Natural killer cell (primary cell): ENCODE results near the gene FOXE1. TPM values are rescaled to one million over a fixed set of nuclear protein-coding genes. Genes with fewer than 3 reads are reported as not detected.

Experiments
- ATAC-seq, 3 donors: fragments of 150-1000 bp in 2 of 3; fragments of 200-7000 bp in 1 of 3; cut with Tn5 transposase; 1 replicate in 1 of 3; 2 replicates in 2 of 3; pipeline ENCODE4 v1.10.0; 2021; ENCODE audit warnings: mild to moderate bottlenecking in 2 of 3, moderate library complexity in 2 of 3
- DNase-seq, 2 donors: peaks; one replicate each; pipeline versions ENCODE4 v3.0.0 to v3.0.0-alpha.2; 2013 to 2021; ENCODE audit warnings: mixed read lengths in 1 of 2
- H3K27ac ChIP-seq: one replicate; pipeline ENCODE4 v1.5.1; 2013; ENCODE audit warnings: mild to moderate bottlenecking, low read length
- H3K27me3 ChIP-seq: one replicate; pipeline ENCODE4 v1.6.1; 2013; ENCODE audit warnings: low read length; ENCODE audit not compliant: control insufficient read depth, insufficient read depth
- H3K36me3 ChIP-seq: one replicate; pipeline ENCODE4 v1.6.1; 2013; ENCODE audit warnings: low read length; ENCODE audit not compliant: control insufficient read depth, insufficient read depth
- H3K4me1 ChIP-seq: one replicate; pipeline ENCODE4 v1.6.1; 2013; ENCODE audit warnings: low read length; ENCODE audit not compliant: control insufficient read depth, insufficient read depth
- H3K4me3 ChIP-seq: one replicate; pipeline ENCODE4 v1.5.1; 2013; ENCODE audit warnings: low read length
- H3K9me3 ChIP-seq: one replicate; pipeline ENCODE4 v1.6.1; 2013; ENCODE audit warnings: low read length; ENCODE audit not compliant: control insufficient read depth, insufficient read depth
- H3K27ac Mint-ChIP-seq, 2 donors: one replicate each; pipeline ENCODE4 v1.8.0; 2022; ENCODE audit warnings: mild to moderate bottlenecking in 2 of 2, mixed read lengths in 2 of 2, moderate library complexity in 1 of 2
- H3K27me3 Mint-ChIP-seq, 2 donors: one replicate each; pipeline ENCODE4 v1.8.0; 2022; ENCODE audit warnings: low read depth in 2 of 2, mixed read lengths in 2 of 2
- H3K36me3 Mint-ChIP-seq: one replicate; pipeline ENCODE4 v1.8.0; 2022; ENCODE audit warnings: mixed read lengths
- H3K4me1 Mint-ChIP-seq, 2 donors: one replicate each; pipeline ENCODE4 v1.8.0; 2022; ENCODE audit warnings: mixed read lengths in 2 of 2
- H3K4me3 Mint-ChIP-seq: one replicate; pipeline ENCODE4 v1.8.0; 2022; ENCODE audit warnings: mild to moderate bottlenecking, moderate library complexity, mixed read lengths
- H3K9me3 Mint-ChIP-seq, 2 donors: one replicate each; pipeline ENCODE4 v1.8.0; 2022; ENCODE audit warnings: mixed read lengths in 2 of 2
- CTCF ChIP-seq: fragments of 200-600 bp; IDR thresholded peaks from one replicate; pipeline ENCODE4 v1.8.0; 2022; ENCODE audit warnings: antibody characterized with exemption
- WGBS: methylation state at CpG from one replicate; pipeline ENCODE4 v1.1.7; 2013; ENCODE audit warnings: missing lambda C conversion rate; ENCODE audit not compliant: insufficient coverage; 5-methylcytosine and 5-hydroxymethylcytosine counted together
- intact Hi-C: fragments of 100-400 bp; cut with micrococcal nuclease; formaldehyde crosslinking; loops from one replicate; pipeline ENCODE4 v1.14.2; 2022
- total RNA-seq, 4 donors: library from RNA; stranded (reverse); fragments of 120-200 nt in 1 of 4; gene quantifications; one replicate each; pipeline versions ENCODE4 v1.2.3 to v1.2.4, GENCODE V29; 2013 to 2022

The FOXE1 gene
- total RNA-seq, 3 donors from 2014 or later (not counting 1 experiment from before 2014, with no cell fraction given) = not detected

- H3K4me3 ChIP-seq = no peak overlapping the region
- peaks cover 30% of the 10 kb centered on the region for H3K27me3 ChIP-seq
- Mint-ChIP-seq H3K27me3 (peaks cover 45 to 75% of the 10 kb centered on the region in 2 donors), H3K27ac (no peak overlapping the region), H3K36me3 (no peaks in the 10 kb centered on the region), H3K9me3 (no peaks in the 10 kb centered on the region), H3K4me3 (no peak overlapping the region), H3K4me1 (no peaks in the 10 kb centered on the region)
- no peak for TF ChIP-seq CTCF
- H3K27ac ChIP-seq = no peak overlapping the region
- H3K4me1 ChIP-seq = no peaks in the 10 kb centered on the region
- intact Hi-C loops = no loop called here
- H3K9me3 ChIP-seq = no peaks in the 10 kb centered on the region
- ATAC-seq (no peak), DNase-seq (no peak)
- no peaks in the 10 kb centered on the region for H3K36me3 ChIP-seq
These were observed 12.5 kb upstream of the FOXE1 start for GRCh38 chr9:97840521-97840920.

- H3K4me3 Mint-ChIP-seq = no peak overlapping the region
- H3K9me3 ChIP-seq = no peaks in the 10 kb centered on the region
- ATAC-seq (no peak), DNase-seq (no peak)
- peaks cover 43 to 74% of the 10 kb centered on the region in 2 donors for H3K27me3 Mint-ChIP-seq
- peaks cover 45% of the 10 kb centered on the region for H3K27me3 ChIP-seq
- 83% methylated on average over 1 of the region's 2 CpGs for WGBS
- intact Hi-C loops = no loop called here
- H3K4me3 ChIP-seq = no peak overlapping the region
- no peaks in the 10 kb centered on the region for H3K9me3 Mint-ChIP-seq
- no peak overlapping the region for H3K27ac Mint-ChIP-seq
- H3K27ac ChIP-seq = no peak overlapping the region
- no peak for TF ChIP-seq CTCF
- no peaks in the 10 kb centered on the region for H3K36me3 Mint-ChIP-seq
- H3K36me3 ChIP-seq = no peaks in the 10 kb centered on the region
- H3K4me1 ChIP-seq = no peaks in the 10 kb centered on the region
- H3K4me1 Mint-ChIP-seq = peaks cover 0 to 4% of the 10 kb centered on the region in 2 donors
These were observed 10.1 kb upstream of the FOXE1 start for GRCh38 chr9:97842960-97843359.

GRCh38 chr9:97845130-97845529, 7.9 kb upstream of the FOXE1 start:
- H3K4me3 Mint-ChIP-seq = no peak overlapping the region
- H3K27ac ChIP-seq = no peak overlapping the region
- no peaks in the 10 kb centered on the region for H3K36me3 ChIP-seq
- no CpG with 5 or more reads among the region's 2 CpGs for WGBS
- no peak for DNase-seq
- no peak overlapping the region for H3K27ac Mint-ChIP-seq
- ATAC-seq = no peak
- H3K9me3 ChIP-seq = no peaks in the 10 kb centered on the region
- no peaks in the 10 kb centered on the region for H3K9me3 Mint-ChIP-seq
- peaks cover 56% of the 10 kb centered on the region for H3K27me3 ChIP-seq
- H3K4me1 ChIP-seq = peaks cover 14% of the 10 kb centered on the region
- no peak for TF ChIP-seq CTCF
- H3K4me1 Mint-ChIP-seq = peaks cover 0 to 10% of the 10 kb centered on the region in 2 donors
- intact Hi-C loops = no loop called here
- H3K36me3 Mint-ChIP-seq = no peaks in the 10 kb centered on the region
- H3K27me3 Mint-ChIP-seq = peaks cover 54 to 75% of the 10 kb centered on the region in 2 donors
- no peak overlapping the region for H3K4me3 ChIP-seq

- ATAC-seq (no peak), DNase-seq (no peak)
- 68% methylated on average over 2 of the region's 2 CpGs for WGBS
- Histone ChIP-seq H3K27me3 (peaks cover 57% of the 10 kb centered on the region), H3K9me3 (no peaks in the 10 kb centered on the region), H3K4me3 (no peak overlapping the region), H3K4me1 (peaks cover 14% of the 10 kb centered on the region), H3K36me3 (no peaks in the 10 kb centered on the region), H3K27ac (no peak overlapping the region)
- intact Hi-C loops = no loop called here
- no peak overlapping the region for H3K4me3 Mint-ChIP-seq
- peaks cover 0 to 10% of the 10 kb centered on the region in 2 donors for H3K4me1 Mint-ChIP-seq
- no peak for TF ChIP-seq CTCF
- H3K27ac Mint-ChIP-seq = no peak overlapping the region
- H3K27me3 Mint-ChIP-seq = peaks cover 58 to 75% of the 10 kb centered on the region in 2 donors
- no peaks in the 10 kb centered on the region for H3K36me3 Mint-ChIP-seq
- H3K9me3 Mint-ChIP-seq = no peaks in the 10 kb centered on the region
These were observed 7.3 kb upstream of the FOXE1 start for GRCh38 chr9:97845763-97846162.
